ENCODE measurements around the gene GAK.

Gene GAK

GRCh38 chr4:866761-867390, 65.2 kb downstream of the GAK start:
- DNase-seq = peak in 1 of 2 experiments; percentile 22

GRCh38 chr4:866068-866760, 65.9 kb downstream of the GAK start:
- no peak for DNase-seq

DNA sequence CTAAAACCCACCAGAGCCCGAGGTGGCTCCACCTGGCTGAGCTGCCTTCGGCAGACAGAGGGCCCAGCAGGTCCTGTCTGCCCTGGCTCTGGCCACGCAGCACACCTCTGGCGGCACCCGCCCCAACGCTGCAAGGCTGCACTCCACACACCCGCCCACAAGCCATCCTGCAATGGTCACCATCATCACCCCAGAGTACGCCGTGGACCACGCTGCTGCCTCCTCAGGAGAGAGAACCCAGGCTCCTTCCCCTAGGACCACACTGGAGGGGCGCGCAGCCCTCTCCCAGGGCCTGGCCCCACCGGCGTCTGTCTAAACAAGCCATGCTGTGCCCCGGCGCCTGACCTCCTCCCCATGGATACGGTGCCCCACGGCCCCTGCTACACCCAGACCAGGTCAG, 66.5 kb downstream of the GAK start:
- DNase-seq = no peak

DNA sequence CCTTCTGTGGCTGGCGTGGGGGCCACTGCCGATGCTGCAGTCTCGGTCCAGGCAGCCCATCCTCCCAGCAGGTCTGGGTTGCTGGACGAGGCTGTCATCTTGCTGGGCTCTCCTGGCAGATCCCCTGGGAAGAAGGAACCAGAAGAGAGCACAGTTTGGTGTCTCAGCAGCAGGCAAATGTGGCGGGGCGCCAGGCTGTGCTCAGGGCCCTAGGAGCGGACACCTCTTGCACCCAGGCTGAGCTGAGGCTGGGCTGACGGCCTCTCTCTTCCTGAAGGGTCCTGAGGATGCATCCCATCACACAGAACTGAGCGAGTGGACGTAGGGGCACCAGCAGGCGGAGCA, 67.0 kb downstream of the GAK start:
- DNase-seq = no peak

DNA sequence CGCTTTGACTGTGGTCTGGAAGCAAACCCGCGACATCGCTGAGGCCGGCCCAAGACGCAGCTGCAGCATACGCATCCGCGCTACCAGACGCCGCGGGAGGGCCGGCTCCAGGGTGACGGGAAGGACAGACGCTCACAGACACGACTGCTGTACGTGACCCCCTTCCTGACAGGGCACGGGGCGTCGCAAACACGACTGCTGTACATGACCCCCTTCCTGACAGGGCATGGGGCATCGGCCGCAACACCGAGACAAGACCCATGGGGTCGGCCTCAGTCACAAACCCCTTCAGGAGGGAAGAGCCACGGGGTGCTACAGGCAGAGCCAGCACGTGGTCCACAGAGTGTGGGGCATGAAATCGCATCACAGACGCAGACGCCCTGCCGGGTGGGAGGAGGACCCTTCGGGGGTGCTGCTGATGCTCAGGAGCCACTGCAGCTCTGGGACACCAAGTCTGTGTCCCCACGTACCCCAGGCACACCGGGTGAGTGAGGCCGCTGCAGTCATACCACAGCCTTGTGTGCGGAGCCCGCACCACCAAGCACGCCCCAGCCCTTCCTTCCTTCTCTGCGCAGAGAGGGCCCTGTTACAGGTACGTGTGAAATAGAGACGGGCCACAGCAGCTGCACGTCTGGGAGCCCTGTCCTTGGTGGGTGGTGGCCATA, 67.5 kb downstream of the GAK start:
- DNase-seq = no peak

- no peak for DNase-seq
Observed at GRCh38 chr4:860561-860960, 71.6 kb downstream of the GAK start.

- no peak for DNase-seq
Observed at GRCh38 chr4:859496-859895, 72.6 kb downstream of the GAK start.

DNA sequence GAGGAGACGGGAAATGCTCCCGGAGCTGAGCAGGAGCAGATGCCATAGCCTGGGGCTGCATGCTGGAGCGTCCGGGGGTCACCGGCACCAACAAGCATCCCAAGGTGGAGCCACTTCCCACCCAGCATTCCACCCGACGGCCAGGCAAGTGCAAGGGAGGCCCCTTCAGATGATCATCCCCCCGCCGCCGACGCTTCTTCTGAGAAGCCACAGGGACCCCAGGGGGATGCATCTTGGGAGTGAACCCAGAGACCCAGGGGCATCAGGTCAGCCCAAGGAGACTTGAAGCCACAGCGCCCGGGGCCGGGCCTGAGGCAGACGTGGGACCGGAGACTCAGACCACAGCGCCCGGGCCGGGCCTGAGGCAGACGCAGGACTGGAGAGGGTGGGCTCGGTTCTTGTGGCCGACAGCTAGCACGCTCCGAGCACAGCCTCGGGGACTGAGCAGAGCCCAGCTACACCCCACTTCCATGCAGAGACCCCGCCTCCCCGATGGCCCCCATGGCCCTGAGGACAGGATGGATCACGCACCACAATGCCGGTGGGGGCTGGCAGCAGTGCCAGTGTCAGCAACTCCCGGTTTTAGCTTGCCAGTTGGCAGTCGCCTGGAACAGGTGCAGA, 73.2 kb downstream of the GAK start:
- no peak for DNase-seq

DNA sequence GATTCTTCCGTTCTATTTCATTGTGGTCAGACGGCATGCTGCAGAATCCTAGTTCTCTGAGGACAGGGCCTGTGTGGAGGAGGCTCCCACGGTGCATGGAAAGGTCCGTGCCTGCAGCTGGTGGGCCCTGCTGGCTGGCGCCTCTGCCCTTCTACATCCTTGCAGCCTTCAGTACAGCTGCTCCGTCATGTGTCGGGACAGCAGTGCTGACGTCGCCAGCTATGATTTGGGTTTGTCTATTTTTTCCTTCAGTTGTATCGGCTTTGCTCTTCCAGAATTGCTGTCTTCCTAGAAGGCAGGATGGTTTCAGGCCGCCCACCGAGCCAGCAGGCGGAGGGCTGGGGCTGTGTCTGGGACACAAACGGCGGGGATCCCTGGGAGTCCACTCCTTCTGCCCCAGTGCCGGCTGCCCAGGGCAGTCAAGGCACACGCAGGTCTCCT, 74.1 kb downstream of the GAK start:
- DNase-seq = no peak

GRCh38 chr4:857461-857860, 74.7 kb downstream of the GAK start:
- DNase-seq = no peak

GRCh38 chr4:856225-856901, 75.8 kb downstream of the GAK start:
- no peak for DNase-seq

GRCh38 chr4:855880-856224, 76.3 kb downstream of the GAK start:
- no peak for DNase-seq

- DNase-seq = no peak
Observed at GRCh38 chr4:854356-854755, 77.8 kb downstream of the GAK start.

- DNase-seq = no peak
Observed at GRCh38 chr4:853416-853781, 78.7 kb downstream of the GAK start.

- DNase-seq = no peak
Observed at GRCh38 chr4:851701-852430, 80.2 kb downstream of the GAK start.

DNA sequence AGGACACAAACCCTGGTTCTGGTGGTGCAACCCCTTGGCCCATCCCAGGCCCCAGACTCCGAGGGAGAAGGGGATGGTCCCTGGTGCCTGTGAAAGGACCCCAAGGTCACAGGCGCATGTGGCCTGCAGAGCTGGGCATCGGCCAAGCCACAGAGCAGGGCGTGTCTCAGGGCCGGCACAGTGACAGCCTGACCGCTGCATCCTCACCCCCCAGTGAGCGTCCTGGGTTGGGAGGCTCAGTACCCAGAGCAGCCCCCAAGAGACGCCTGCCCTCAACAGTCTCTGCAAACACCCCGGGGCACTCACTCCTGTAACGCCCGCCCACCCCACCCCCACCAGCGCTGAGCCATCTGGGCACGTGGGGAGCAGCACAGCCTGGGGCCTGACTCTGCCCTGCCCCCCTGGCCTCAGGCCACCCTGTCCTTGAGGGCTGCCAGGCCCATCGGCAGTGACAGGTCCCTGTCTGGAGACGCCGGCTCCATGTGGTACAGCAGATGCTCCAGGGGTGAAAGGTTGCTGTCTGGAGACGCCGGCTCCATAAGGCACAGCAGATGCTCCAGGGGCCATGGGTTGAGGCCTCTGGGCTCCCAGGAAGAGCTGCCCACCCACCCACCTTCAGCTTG, 81.7 kb downstream of the GAK start:
- no peak for DNase-seq

- no peak for DNase-seq
Observed at GRCh38 chr4:849478-850175, 82.5 kb downstream of the GAK start.

GRCh38 chr4:848803-849477, 83.2 kb downstream of the GAK start:
- DNase-seq = no peak

DNA sequence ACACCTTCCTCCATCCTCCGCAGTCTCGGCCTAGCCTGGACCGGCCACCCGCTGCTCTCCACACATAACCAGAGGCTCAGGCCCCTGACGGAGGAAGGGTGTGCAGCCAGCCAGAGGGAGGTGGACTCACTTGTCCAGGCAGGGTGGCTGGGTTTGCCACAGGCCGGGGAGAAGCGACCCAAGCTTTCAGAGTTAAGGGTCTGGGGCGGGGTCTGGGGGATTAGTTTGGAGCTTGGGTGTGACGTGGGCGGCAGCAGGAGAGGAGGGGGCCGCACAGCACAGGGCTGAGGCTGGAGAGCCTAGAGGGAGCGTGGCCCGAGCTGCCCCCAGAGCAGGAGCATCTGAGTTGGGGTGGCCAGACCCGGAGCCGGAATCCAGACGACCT, 83.8 kb downstream of the GAK start:
- no peak for DNase-seq

DNA sequence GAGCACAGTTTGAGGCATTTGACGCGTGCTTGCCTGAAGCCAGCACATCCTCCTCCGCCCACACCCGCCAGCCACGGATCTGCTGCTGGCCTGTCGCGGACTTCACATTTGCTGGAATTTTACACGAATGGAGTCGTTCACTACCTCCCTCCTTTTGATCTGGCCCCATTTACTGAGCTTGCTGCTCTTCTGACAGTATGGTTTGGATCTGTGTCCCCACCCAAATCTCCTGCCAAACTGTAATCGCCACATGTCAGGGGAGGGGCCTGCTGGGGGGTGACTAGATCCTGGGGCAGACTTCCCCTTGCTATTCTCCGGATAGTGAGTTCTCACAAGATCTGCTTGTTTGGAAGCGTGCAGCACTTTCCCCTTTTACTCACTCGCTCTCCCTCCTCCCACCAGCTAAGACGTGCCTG, 86.3 kb downstream of the GAK start:
- no peak for DNase-seq

- no peak for DNase-seq
Observed at GRCh38 chr4:845233-845835, 86.8 kb downstream of the GAK start.
